Measurements from ENCODE around the gene FOXP4.

Gene FOXP4

DNA sequence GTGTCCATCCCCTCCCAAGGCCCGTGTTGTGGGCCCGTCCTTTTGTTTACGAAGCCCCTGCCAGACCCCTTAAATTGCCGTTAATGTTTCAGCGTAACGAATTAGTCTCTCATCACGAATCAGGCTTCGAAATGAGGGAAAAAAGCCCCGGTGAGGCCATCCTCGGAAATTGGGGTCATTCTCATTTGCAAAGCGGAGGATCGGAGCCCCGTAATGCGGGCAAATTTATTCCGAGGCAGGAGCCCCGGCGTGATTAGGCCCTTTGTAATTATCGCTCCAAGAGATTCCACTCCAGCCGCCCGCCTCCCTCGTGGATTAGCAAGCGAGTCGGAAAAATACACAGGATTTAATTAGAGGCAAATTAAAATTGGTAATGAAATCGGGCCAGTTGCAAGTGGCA is 47.2 kb downstream of the FOXP4 start:
- in situ Hi-C loops (cut with HindIII; ENCODE audit: low sequenced_read_pairs), result no loop called here
- no peak for DNase-seq (ENCODE audit: low read depth, low spot score)
- H3K4me3 ChIP-seq (ENCODE audit: low read depth, low read length), result no peak overlapping the region
- TF ChIP-seq, protein P1, sequence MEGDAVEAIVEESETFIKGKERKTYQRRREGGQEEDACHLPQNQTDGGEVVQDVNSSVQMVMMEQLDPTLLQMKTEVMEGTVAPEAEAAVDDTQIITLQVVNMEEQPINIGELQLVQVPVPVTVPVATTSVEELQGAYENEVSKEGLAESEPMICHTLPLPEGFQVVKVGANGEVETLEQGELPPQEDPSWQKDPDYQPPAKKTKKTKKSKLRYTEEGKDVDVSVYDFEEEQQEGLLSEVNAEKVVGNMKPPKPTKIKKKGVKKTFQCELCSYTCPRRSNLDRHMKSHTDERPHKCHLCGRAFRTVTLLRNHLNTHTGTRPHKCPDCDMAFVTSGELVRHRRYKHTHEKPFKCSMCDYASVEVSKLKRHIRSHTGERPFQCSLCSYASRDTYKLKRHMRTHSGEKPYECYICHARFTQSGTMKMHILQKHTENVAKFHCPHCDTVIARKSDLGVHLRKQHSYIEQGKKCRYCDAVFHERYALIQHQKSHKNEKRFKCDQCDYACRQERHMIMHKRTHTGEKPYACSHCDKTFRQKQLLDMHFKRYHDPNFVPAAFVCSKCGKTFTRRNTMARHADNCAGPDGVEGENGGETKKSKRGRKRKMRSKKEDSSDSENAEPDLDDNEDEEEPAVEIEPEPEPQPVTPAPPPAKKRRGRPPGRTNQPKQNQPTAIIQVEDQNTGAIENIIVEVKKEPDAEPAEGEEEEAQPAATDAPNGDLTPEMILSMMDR (IDR thresholded peaks at IDR 0.05; ENCODE audit: low read depth, low read length), result no peak

DNA sequence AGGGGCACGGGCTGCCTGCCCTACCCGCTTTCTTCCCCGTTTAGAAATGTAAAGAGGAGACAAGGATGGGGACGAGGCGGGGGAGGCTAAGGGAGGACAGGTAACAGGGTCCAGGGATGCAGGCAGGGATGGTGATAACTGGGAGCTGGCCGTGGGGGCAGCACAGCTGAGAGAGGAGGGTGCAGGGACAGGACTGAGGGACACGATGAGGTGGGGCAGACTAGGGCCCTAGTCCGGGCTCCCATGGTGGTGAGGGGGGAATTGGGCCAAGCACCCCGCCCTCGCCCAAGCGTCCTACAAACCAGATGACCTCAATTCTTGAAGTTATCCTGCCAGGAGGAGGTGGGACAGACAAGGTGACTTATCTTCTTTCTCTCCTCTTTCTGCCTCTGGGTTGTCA is 47.7 kb downstream of the FOXP4 start:
- DNase-seq (ENCODE audit: low read depth, low spot score), result no peak
- in situ Hi-C loops (cut with HindIII; ENCODE audit: low sequenced_read_pairs), result no loop called here
- no peak overlapping the region for H3K4me3 ChIP-seq (ENCODE audit: low read depth, low read length)
- TF ChIP-seq, protein P1 (IDR thresholded peaks at IDR 0.05; ENCODE audit: low read depth, low read length), result no peak

DNA sequence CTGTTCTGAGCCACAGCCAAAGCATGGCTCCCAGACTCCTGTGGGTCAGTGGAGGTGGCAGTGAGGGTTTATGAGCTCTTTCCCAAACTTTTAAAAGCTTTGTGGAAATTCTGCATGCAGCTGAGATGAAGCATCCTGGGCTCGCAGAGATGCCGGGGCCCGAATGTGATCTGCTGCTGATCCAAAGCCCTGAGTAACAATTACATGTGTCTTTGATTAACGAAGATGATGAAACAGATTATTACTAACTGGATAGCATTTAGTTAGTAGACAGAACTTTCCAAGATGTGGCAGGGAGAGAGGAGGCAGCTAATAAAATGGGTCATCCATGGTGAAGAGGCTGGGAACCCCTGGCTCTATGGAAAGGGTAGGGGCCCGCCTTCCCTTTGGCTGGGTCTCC is 48.1 kb downstream of the FOXP4 start:
- no peak overlapping the region for H3K4me3 ChIP-seq (ENCODE audit: low read depth, low read length)
- no peak for DNase-seq (ENCODE audit: low read depth, low spot score)
- TF ChIP-seq, protein P1 (IDR thresholded peaks at IDR 0.05; ENCODE audit: low read depth, low read length), result no peak
- in situ Hi-C loops (cut with HindIII; ENCODE audit: low sequenced_read_pairs), result no loop called here

DNA sequence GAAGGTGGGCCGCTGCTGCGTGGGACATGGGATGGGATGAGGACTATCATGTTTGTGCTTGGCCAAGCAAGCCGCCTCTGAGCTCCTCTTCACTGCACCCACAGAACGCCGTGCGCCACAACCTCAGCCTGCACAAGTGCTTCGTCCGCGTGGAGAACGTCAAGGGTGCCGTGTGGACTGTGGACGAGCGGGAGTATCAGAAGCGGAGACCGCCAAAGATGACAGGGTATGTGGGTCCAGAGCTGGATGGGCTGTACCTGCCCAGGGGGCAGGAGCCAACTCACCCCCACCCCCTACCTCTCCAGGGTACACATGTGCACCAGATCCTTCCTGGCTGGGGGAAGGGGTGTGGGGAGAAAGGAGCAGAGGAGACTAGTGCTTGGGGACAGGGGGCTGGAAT is 48.6 kb downstream of the FOXP4 start:
- DNase-seq (ENCODE audit: low read depth, low spot score), result no peak
- in situ Hi-C loops (cut with HindIII; ENCODE audit: low sequenced_read_pairs), result no loop called here
- no peak overlapping the region for H3K4me3 ChIP-seq (ENCODE audit: low read depth, low read length)
- TF ChIP-seq, protein P1 (IDR thresholded peaks at IDR 0.05; ENCODE audit: low read depth, low read length), result no peak

DNA sequence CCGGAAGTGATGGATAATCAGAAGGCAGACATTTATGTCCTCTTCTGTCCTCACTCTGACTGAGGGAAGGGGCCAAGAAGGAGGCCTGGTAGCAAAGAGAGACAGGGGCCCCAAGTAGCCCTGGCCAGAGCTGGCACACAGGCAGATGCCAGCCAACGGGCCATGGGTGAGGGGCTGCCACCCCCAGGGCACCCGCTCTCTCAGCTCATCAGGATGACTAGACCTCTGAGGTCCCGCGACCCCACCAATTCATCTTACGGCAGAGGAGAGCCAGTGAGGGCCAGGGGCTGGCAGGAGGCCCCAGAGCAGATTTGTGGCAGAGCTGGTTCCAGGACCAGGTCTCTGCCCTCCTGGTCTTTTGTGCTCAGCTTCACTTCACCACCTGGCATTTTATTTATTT is 49.0 kb downstream of the FOXP4 start:
- TF ChIP-seq, protein P1 (IDR thresholded peaks at IDR 0.05; ENCODE audit: low read depth, low read length), result no peak
- H3K4me3 ChIP-seq (ENCODE audit: low read depth, low read length), result no peak overlapping the region
- in situ Hi-C loops (cut with HindIII; ENCODE audit: low sequenced_read_pairs), result no loop called here
- DNase-seq (ENCODE audit: low read depth, low spot score), result no peak

DNA sequence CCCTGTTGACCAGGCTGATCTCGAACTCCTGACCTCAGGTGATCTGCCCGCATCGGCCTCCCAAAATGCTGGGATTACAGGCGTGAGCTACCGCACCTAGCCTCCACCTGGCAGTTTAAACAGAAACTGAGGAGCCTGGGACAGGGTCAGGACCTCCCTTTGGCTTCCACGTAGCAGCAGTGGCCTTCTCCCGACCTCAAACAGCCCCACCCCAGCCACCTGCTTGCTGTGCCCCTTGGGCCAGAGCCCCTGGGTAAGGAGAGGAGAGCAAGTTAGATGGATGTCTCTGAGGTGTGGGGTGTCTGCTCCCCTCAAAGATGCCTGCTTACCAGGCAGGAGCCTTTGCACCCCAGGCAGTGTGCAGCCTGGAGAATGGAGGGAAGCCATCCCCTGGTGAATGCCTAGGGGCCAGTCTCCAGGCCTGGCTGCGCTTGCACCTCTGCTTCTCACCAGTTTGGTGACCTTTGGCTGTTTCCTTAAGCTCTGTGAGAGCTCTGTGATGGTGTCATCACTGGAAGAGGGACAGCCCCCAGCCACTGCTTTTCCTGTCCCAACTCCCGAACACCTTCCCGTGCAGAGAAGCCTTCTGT is 50.0 kb downstream of the FOXP4 start:
- DNase-seq (ENCODE audit: low read depth, low spot score), result no peak
- TF ChIP-seq, protein P1 (IDR thresholded peaks at IDR 0.05; ENCODE audit: low read depth, low read length), result no peak
- no peak overlapping the region for H3K4me3 ChIP-seq (ENCODE audit: low read depth, low read length)
- in situ Hi-C loops (cut with HindIII; ENCODE audit: low sequenced_read_pairs), result no loop called here

DNA sequence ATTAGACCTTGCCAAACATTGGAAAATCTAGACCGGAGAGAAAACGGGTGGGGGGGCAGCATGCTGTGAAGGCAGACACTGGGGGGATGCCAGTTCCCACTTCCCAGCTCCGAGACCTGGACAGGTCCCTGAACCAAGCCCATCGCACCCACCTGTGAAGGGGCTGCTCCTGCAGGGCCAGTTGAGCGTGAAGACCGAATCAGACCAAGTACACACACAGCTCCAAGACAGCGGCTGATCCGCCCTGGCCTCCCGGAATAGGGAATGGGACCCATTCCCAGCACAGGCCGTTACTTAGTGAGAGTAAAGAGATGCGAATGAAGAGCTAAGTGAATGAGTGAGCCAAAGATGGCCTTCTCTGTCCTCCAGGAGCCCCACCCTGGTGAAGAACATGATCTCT is 50.6 kb downstream of the FOXP4 start:
- no peak overlapping the region for H3K4me3 ChIP-seq (ENCODE audit: low read depth, low read length)
- TF ChIP-seq, protein P1 (IDR thresholded peaks at IDR 0.05; ENCODE audit: low read depth, low read length), result no peak
- DNase-seq (ENCODE audit: low read depth, low spot score), result no peak
- in situ Hi-C loops (cut with HindIII; ENCODE audit: low sequenced_read_pairs), result no loop called here
